GM19099 (cell line): ENCODE measurements around the gene EXO1.

ENCODE experiments used
- POLR2A ChIP-seq: IDR thresholded peaks from 3 replicates; pipeline ENCODE4 v1.6.1; 2011; ENCODE audit warnings: low read depth; ENCODE audit not compliant: insufficient read length; ENCODE audit errors: extremely low read depth

The EXO1 gene

DNA sequence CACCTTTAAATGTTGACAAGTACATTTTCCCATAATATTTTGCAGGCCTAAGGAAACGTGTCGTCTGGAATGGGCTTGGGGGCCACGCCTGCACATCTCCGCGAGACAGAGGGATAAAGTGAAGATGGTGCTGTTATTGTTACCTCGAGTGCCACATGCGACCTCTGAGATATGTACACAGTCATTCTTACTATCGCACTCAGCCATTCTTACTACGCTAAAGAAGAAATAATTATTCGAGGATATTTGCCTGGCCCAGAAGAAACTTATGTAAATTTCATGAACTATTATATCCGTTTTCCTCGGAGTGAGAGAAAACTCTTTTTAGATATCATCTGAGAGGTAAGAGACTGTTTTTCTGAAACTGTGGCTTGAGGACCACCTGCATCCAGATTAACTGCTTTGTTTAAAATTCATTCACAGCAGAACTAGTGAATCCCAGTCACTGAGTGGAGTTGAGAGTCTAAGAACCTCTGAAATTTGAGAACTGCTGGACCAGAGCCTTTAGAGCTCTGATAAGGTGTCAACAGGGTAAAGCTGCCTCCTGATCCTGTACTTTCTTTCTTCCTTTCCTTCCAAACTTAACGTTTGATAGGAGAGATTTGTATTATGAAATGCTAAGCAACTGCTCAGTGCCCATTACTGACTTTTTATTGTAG, 811 bp downstream of the EXO1 start:
- no peak for TF ChIP-seq POLR2A

DNA sequence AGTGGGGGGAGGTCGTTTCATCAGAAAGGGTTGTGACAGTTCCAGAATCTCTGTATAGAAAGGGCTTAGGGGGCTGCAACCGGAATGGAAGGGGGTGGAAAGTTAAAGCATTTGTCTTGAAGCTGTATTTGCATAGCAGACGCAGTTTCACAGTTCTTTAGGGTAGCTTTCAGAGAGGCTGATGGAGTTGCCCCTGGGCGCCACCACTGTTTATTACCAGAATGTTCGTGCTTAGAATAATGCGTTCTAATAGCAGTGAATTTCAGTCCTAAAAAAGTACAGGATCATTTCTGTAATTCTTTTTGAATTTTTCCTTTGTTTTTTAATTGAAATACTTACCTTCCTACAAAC, 1.3 kb downstream of the EXO1 start:
- TF ChIP-seq POLR2A = no peak

DNA sequence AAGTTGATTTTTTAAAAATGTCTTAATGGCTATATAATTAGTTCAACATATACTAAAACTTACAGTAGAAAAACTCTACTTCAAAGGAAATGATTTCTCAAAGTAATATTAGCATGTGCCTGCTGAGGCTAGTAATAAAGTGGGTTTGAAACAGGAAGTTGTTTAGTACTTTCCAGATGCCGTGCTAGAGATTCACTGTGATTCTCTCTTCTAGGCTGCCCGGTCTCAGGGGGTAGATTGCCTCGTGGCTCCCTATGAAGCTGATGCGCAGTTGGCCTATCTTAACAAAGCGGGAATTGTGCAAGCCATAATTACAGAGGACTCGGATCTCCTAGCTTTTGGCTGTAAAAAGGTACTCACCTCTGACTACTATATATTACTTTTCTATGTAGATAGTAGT, 9.1 kb downstream of the EXO1 start:
- TF ChIP-seq POLR2A = no peak

DNA sequence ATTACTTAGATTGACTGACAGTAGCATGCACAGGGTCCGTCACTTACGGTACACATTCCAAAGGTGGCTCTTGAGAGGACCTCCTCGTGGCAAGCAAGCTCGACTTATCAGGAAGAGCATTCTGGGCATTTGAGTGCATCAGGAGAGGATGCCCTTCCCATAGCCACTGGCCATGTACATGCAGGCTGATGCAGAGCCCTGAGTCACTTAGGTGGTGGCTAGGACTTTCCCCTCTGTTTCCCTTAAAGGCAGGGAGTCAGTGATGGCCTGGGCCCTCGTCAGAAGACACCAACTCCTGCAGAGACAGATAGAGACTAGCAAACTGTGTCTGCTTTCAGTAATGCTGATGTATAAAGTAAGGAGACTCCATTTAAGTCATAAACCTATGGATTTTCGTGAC, 12.9 kb downstream of the EXO1 start:
- no peak for TF ChIP-seq POLR2A

DNA sequence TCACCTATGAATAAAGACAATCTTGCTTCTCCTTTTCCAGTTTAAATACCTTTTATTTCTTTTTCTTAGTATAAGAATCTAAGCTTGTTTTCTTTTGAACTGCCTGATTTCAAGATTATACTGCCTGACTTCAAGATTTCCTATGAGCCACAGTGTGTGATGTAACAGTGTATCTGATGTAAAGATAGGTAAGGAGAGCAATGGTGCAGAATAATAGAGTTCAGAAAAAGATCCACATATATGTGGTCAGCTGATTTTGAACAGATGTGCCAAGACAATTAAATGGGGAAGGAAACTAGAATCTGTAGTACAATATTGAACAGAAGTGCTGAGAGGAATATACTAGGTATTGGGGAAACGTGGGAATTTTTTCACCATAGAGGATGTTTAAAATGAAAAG, 21.0 kb downstream of the EXO1 start:
- TF ChIP-seq POLR2A = no peak

DNA sequence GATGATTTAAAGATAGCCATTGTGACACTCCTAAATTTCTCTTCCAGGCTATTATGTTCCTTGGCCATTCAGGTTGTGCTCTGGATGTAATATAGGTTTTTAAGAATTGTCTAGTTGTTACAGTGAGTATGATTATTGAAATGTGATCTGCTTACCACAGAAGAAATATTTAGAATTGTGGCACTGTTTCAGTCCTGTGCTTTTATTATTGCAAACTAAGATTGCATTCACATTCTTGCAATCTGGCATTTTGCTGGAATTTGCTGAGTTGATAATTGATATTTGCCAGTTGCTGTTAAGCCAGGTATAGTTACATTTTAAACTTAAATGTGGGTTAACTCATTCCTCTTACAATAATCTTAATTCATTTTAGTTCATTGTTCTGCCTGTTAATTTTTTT, 22.3 kb downstream of the EXO1 start:
- no peak for TF ChIP-seq POLR2A

DNA sequence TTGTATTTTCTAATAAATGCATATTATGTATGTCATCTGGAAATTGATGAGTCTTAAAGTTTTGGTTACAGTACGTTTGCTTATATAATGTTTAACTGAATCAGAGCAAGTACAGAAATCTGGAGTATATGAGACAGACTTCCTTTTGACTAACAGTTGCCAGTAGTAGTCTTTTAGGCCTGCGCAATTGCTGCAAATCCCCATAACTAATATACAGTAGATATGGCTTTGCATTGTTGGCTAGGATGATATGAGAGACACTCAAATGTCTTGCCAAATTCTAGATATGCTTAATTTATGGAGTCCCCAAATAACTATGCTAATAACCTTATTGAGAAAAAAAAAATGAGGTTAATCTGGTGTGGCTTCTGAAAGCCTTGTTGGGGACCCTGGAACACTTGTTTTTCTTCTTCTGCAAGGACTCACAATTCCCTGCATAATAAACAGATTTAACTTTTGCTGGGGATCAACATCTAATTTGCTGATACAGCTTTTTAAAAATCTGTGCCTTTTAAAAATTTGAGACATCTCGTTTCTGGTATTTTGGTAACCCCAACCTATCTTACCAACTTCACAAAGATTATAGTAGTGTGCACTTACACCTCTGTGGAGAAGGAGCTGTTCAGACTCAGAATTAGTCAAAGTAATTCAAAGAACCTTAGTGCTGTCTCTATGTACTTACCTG, 22.9 kb downstream of the EXO1 start:
- TF ChIP-seq POLR2A = no peak

DNA sequence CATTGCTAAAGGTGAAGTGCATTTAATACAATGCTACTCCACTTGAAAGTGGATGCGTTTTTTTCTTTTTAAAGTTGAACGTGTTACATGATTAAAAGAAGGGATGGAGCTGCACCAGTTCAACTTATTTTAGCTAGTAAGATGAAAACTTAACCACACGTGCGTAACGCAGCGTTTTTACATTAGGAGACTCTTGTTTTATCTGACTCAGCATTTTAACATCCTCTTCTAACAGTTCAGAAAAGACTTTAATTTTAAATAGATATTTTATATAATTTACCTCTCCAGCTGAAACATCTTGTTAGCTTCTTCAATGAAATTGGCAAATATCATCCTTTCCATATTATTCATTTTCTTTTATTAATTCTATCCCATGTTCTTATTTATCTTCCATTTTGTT, 33.4 kb downstream of the EXO1 start:
- no peak for TF ChIP-seq POLR2A

DNA sequence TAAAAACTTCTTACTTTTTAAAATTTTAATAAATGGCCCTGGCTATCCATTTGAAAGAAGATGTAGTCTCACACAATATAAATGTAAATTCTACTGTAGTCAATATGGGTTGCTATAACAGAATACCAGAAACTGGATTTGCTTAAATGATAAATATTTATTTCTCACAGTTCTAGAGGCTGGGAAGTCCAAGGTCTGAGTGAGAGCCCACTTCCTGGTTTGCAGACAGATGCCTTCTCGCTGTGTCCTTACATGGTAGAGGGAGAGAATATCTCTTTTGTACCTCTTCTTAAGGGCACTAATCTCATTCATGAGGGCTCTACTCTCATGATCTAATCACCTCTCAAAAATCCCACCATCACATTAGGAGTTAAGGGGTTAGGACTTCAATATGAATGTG, 35.2 kb downstream of the EXO1 start:
- TF ChIP-seq POLR2A = no peak

DNA sequence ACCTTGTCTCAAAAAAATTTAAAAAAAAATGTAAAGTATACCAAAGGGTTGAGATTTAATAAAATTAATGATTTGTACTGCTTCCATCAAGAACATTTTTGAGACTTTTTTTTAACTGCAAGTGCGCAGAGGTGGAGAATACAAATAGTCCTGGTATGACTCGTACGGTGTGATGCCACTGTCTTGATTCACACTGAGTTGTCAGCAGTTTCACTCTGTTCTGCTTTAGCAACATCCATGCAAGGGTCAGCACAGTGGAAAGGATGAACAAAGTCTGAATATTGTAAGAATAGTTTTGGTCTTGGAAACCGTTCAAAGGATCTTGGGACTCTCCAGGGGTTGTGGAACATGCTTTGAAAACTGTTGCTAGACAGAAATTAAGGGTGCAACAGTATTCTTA, 40.2 kb downstream of the EXO1 start:
- no peak for TF ChIP-seq POLR2A

DNA sequence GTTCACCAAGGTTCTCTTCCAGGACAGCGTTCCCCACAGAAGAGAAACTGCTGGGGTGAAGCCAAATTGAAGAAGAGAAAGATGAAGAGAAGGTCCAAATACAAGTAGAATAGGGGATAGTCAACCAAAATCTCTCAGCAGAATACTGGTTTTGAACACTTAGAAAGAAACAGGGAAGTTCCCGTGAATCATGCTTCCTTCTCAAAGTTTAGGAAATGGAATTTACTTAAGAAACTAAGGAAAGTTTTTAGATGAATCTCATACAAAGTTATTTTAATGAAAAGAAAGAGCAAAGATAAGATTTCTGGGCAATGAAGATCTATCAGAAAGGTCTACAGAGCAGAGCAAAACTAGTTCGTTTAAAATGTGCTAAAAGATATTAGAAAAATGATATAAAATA, 43.3 kb downstream of the EXO1 start:
- no peak for TF ChIP-seq POLR2A

DNA sequence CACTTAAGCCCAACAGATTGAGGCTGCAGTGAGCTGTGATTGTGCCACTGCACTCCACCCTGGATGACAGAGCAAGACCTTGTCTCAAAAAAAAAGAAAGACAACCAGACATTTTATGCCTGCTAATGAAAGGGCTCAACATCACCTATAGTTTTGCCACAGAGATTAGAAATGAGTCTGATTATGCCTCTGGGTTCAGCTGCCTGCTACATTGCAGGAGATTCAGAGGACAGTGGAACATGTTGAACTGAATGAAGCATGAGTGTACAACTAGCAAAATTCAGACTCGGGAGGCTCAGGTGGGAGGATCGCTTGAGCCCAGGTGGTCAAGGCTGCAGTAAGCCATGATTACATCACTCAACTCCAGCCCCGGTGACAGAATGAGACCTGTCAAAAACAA, 46.0 kb downstream of the EXO1 start:
- no peak for TF ChIP-seq POLR2A

DNA sequence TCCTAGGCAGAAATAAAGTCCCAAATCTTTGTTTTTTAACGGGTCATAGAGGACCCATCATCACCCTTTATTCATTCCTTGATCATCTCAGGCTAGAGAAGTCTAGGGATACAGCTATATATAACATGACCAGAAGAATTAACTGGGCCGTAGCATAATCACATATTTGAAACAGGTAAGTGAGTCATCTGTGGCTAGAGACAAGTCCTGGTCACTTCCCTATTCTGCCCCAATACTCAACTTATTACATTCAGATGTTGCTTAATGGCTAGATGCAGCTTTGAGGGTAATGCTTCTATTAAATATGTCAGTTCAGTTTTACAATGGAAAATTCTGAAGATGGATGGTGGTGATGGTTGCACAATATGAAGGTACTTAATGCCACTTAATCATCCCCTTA, 47.0 kb downstream of the EXO1 start:
- no peak for TF ChIP-seq POLR2A

DNA sequence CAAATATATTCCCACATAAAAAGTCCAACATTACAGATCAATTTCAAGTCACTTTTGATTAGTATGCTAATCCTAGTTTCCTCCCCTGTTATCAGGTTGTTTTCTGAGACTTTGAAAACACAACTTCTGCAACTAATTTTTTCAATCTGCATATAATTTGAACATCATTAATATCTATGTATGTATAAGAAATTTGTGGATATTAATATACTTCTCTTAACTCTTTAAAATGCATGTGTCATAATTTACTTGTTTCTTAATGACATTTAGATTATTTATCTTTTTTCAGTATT, 48.6 kb downstream of the EXO1 start:
- TF ChIP-seq POLR2A = no peak

DNA sequence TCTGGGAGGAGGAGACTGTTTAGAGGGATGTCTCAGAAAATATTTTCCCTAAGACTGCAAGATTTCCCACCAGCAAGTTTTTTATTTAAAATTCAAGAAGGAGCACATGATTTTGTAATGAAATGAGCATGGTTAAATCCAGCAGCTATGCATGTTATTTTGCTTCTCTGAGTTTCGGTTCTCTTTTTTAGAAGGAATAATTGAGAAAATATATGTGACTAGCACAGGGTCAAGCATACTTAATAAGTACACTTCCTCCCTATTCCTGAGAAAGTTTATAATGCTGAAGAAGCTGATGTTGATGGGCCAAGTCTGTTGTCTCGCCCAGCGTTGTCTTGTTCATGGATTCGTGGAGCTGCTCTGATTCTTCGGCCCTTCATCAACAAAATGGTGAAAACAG, 51.2 kb downstream of the EXO1 start:
- no peak for TF ChIP-seq POLR2A

DNA sequence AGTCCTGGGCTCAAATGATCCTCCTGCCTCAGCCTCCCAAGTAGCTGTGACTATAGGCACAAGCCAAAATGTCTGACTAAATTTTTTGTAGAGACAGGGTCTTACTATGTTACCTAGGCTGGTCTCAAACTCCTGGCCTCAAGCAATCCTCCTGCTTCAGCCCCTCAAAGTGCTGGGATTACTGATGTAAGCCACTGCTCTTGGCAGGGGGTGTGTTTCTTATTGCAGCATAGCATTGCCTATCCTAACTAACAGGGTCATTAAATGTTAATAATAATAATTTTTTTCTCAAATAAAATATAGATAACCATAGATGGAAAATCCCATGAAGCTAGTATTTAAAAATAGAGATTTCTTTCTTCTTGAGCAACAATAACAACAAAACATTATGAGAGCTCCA, 52.4 kb downstream of the EXO1 start:
- TF ChIP-seq POLR2A = no peak
